Spleen (tissue), 13 donors: Measurements from ENCODE around the gene SNX19. TPM values are rescaled to one million over a fixed set of nuclear protein-coding genes. Genes with fewer than 3 reads are reported as not detected.
A peak's percentile ranks its signal among the peaks of the same experiment; 100 is the strongest.

ENCODE experiments used
- DNase-seq: peaks from one replicate; pipeline ENCODE4 v3.0.0-alpha.2; 2020
- H3K27ac ChIP-seq, 8 donors: fragments of 200-600 bp; sonication (generic) in 7 of 8; 1 replicate in 4 of 8; 2 replicates in 4 of 8; pipeline versions ENCODE4 v1.5.0 to v1.8.0; 2016 to 2021; ENCODE audit warnings: inconsistent platforms in 4 of 8, mild to moderate bottlenecking in 4 of 8, moderate library complexity in 1 of 8
- H3K27me3 ChIP-seq, 7 donors: fragments of 200-600 bp; sonication (generic) in 6 of 7; replicated peaks in 1 of 7; 1 replicate in 4 of 7; 2 replicates in 3 of 7; pipeline versions ENCODE4 v1.5.0 to v1.8.0; 2016 to 2021; ENCODE audit warnings: inconsistent platforms in 3 of 7, mild to moderate bottlenecking in 1 of 7
- H3K36me3 ChIP-seq, 6 donors: fragments of 200-600 bp; sonication (generic) in 5 of 6; 1 replicate in 4 of 6; 2 replicates in 2 of 6; pipeline versions ENCODE4 v1.5.0 to v1.8.0; 2016 to 2021; ENCODE audit warnings: inconsistent platforms in 2 of 6
- H3K4me1 ChIP-seq, 6 donors: fragments of 200-600 bp; sonication (generic) in 5 of 6; 1 replicate in 3 of 6; 2 replicates in 3 of 6; pipeline versions ENCODE4 v1.5.0 to v1.8.0; 2016 to 2021; ENCODE audit warnings: inconsistent platforms in 3 of 6
- H3K4me3 ChIP-seq, 8 donors: fragments of 200-600 bp; sonication (generic) in 7 of 8; 1 replicate in 4 of 8; 2 replicates in 4 of 8; pipeline versions ENCODE4 v1.5.0 to v1.8.0; 2016 to 2021; ENCODE audit warnings: inconsistent platforms in 4 of 8, mild to moderate bottlenecking in 4 of 8, moderate library complexity in 2 of 8
- H3K9me3 ChIP-seq, 8 donors: fragments of 200-600 bp; sonication (generic) in 7 of 8; 1 replicate in 4 of 8; 2 replicates in 4 of 8; pipeline versions ENCODE4 v1.5.0 to v1.8.0; 2016 to 2021; ENCODE audit warnings: inconsistent platforms in 4 of 8
- CTCF ChIP-seq, 11 experiments: fragments of 200-600 bp in 7 of 11; fragments of 450-650 bp in 4 of 11; sonication (generic) in 4 of 11; IDR thresholded peaks in 8 of 11; conservative IDR thresholded peaks in 3 of 11; 1 replicate in 7 of 11; 2 replicates in 4 of 11; pipeline versions ENCODE4 v1.4.0 to v1.8.0; 2016 to 2021; ENCODE audit warnings: antibody characterized with exemption in 11 of 11, inconsistent platforms in 4 of 11, mild to moderate bottlenecking in 1 of 11
- POLR2A ChIP-seq, 3 donors: fragments of 450-650 bp; IDR thresholded peaks; one replicate each; pipeline ENCODE4 v1.5.1; 2017; ENCODE audit warnings: antibody characterized with exemption in 3 of 3, mild to moderate bottlenecking in 1 of 3
- POLR2AphosphoS5 ChIP-seq, 3 donors: sonication (generic); formaldehyde crosslinking; IDR thresholded peaks; one replicate each; pipeline ENCODE4 v1.5.1; 2017; ENCODE audit warnings: antibody characterized with exemption in 3 of 3
- WGBS, 5 donors: extraction: QIAGEN DNeasy Blood & Tissue Kit in 3 of 5; methylation state at CpG; one replicate each; pipeline versions ENCODE4 v1.1.5 to v1.1.7; 2013 to 2018; 5-methylcytosine and 5-hydroxymethylcytosine counted together
- intact Hi-C: fragments of 100-400 bp; cut with DNase I; formaldehyde crosslinking; loops from one replicate; pipeline ENCODE4 v1.15.0; 2023; ENCODE audit warnings: low total_unique reads
- long read RNA-seq, 2 donors: transcript quantifications; one replicate each; lab custom pipeline, GENCODE V29; 2026
- polyA plus RNA-seq, 3 donors: library from polyadenylated mRNA; stranded (reverse); fragments of 200-250 nt; gene quantifications; one replicate each; pipeline ENCODE4 v1.2.1, GENCODE V29; 2013
- total RNA-seq, 7 donors: library from RNA; depleted of rRNA in 3 of 7; stranded (reverse); fragments of >200 nt in 3 of 7; fragmentation: NEBNext Ultra II Directional in 4 of 7; extraction: Animal tissue kit (Norgen Biotek cat#: 25700) in 4 of 7; gene quantifications; one replicate each; pipeline versions ENCODE4 v1.1.0 to v1.2.1, GENCODE V29; 2016 to 2021
- donor health status: healthy with polysubstance abuse.
- donor health status: DM: no; HTN: no; CAD: no; lungs with moderate emphysema.
- donor health status: DM: no; HTN: no; CAD: no.
- donor health status: Bipolar disorder and iron deficiency.
- donor health status: healthy.
- donor health status: DM: no; HTN: no; CAD: no.
- donor health status: DM: yes; HTN: yes; CAD: no.

Gene SNX19
- total RNA-seq (100 to 1,000 TPM in 3 of 7 donors, 10 to 100 TPM in 4; 46.2 to 121 (median 85.0) TPM), polyA plus RNA-seq (10 to 100 TPM in 2 of 3 donors, 1 to 10 TPM in 1; 6.0 to 12.9 (median 11.0) TPM)
- long read RNA-seq, donor 1, full-length matches to known transcripts = 3 of 3 reads
- long read RNA-seq, donor 1, partial matches to known transcripts = 0 of 3 reads
- long read RNA-seq, donor 1, other reads (novel, unspliced or antisense) = 0 of 3 reads
- long read RNA-seq, donor 2 = 0 reads

GRCh38 chr11:130916238-130916855 lies at the start of gene SNX19:
SNX19 (minus strand) TSS chr11:130916479; CDS start chr11:130915939, 540 bp downstream.
- Histone ChIP-seq H3K36me3 (peaks cover 0 to 40% (median 20%) of the 10 kb centered on the region in 6 donors), H3K4me1 (peaks cover 12 to 56% (median 30%) of the 10 kb centered on the region in 6 donors), H3K4me3 (peak within 1 kb of the TSS; percentile 76 to 99 (median 92)), H3K27ac (peak within 1 kb of the TSS; percentile 81 to 94 (median 88)), H3K9me3 (peaks cover 0 to 8% (median 0%) of the 10 kb centered on the region in 8 donors), H3K27me3 (peaks cover 0 to 14% (median 0%) of the 10 kb centered on the region in 7 donors)
- TF ChIP-seq POLR2A (IDR thresholded peaks at IDR 0.05) (peak in 2 of 3 donors; percentile 48 to 79), CTCF (IDR thresholded peaks at IDR 0.05 in 8 of 11, conservative IDR thresholded peaks at IDR 0.05 in 3 of 11) (peak; percentile 83 to 100 (median 99)), POLR2AphosphoS5 (IDR thresholded peaks at IDR 0.05) (peak; percentile 96 to 98 (median 97))
- intact Hi-C loops = no loop called here
- WGBS, 5 donors = 0 to 3% (median 1%) methylated on average over 6 to 72 of the region's 72 CpGs
- peak; percentile 99 for DNase-seq

- WGBS, 5 donors = 80 to 89% (median 85%) methylated on average over 5 to 6 of the region's 6 CpGs
- Histone ChIP-seq H3K27me3 (no peaks in the 10 kb centered on the region), H3K4me1 (no peaks in the 10 kb centered on the region), H3K4me3 (no peak overlapping the region), H3K27ac (no peak overlapping the region), H3K9me3 (peaks cover 0 to 26% (median 9%) of the 10 kb centered on the region in 8 donors), H3K36me3 (no peaks in the 10 kb centered on the region)
- no peak for TF ChIP-seq POLR2AphosphoS5 (IDR thresholded peaks at IDR 0.05)
- no peak for TF ChIP-seq CTCF (IDR thresholded peaks at IDR 0.05 in 8 of 11, conservative IDR thresholded peaks at IDR 0.05 in 3 of 11)
- TF ChIP-seq POLR2A (IDR thresholded peaks at IDR 0.05) = no peak
- DNase-seq = no peak
- intact Hi-C loops = no loop called here
Observed at GRCh38 chr11:130964058-130964792, 47.9 kb upstream of the SNX19 start.

- WGBS, 5 donors = 84 to 88% (median 85%) methylated on average over 6 of the region's 6 CpGs
- no peak overlapping the region for H3K4me3 ChIP-seq
- H3K4me1 ChIP-seq = no peaks in the 10 kb centered on the region
- H3K36me3 ChIP-seq = no peaks in the 10 kb centered on the region
- DNase-seq = no peak
- H3K27ac ChIP-seq = no peak overlapping the region
- H3K27me3 ChIP-seq = peaks cover 0 to 10% (median 0%) of the 10 kb centered on the region in 7 donors
- intact Hi-C loops = no loop called here
- no peak for TF ChIP-seq POLR2A (IDR thresholded peaks at IDR 0.05)
- TF ChIP-seq CTCF (IDR thresholded peaks at IDR 0.05 in 8 of 11, conservative IDR thresholded peaks at IDR 0.05 in 3 of 11) = no peak
- TF ChIP-seq POLR2AphosphoS5 (IDR thresholded peaks at IDR 0.05) = no peak
- H3K9me3 ChIP-seq = no peaks in the 10 kb centered on the region
Observed at GRCh38 chr11:130947889-130948288, 31.6 kb upstream of the SNX19 start.
